ENCODE measurements around the gene PDGFD.

PDGFD gene

DNA sequence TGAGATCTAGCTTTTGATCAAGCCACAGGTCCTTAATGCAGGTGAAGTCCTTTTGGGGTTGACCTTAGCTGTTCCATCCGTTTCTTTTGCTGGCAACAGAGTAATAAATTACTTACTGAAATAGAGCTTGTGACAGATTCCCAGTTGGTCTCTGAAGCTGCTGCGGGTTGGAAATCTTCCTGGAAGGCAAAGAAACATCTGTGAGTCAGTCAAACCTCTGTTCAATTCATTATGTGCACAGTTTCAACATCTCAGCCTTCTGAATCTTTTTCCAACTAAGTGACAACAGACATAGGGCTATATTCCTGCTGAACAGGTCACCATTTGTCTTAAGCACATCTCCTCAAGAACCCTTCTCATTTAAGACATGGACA is 216.4 kb downstream of the PDGFD start:
- DNase-seq: no peak

DNA sequence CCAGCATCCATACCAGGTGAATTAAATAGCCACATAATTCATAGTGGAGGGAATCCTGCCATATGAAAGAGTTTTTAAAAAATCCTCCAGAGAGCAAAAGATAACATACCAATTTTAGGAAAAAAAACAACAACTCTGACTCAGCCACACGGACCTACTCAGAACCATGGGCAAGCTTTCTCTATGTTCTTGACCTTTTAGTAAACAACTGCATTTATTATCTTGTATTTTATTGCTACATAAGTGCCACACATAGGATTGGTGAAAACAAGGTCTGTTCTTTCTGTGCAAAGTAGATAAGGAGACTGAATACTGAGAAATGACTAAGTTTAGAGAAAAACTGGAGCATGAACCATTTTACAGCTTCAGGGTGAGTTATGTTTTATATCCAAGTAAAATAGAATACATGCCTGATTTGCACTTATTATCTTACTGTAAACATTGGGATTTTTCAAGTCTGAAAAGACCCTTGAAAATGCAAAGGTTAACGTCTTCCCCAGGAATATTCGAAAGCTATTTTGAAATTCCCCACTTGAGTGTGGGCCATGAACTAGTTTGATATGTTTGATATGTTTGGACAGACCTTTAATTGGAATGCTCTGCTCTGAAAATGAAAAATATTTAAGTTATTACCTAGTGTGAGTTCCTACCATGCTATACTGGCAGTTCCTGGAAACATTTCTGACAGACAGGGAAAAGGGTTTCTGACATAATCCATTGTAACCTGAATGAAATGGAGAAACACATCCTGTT is 217.0 kb downstream of the PDGFD start:
- no peak for DNase-seq

DNA sequence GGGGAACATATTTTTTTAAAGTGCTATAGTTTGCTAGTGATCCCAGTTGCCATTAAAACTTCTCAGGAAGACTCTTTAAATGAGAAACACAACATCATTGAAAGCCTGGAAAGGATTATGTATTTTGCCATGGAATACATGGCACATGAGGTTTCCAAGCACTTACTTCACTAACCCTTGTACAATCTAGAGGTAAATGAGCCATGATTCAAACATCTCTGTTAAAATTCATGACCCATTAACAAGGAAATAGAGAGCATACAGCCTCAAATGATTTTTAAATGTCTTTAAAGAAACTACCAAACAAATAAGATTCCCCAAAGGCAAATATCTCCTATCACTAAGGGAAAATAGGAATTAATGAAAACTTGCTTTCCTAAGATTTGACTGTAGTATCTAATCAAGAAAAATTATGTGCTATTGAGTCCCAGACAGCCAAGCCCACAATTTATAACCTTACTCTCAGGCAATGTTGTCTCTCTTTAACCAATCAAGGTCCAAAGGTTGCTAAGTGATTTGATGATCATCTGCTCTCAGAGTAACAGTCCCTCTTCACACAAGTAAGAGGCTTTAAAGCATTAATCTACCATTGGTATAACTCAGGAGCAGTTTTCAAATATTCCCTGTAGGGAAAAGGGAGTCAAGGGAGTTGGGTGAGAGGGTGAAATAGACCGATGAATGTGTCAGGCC is 219.6 kb downstream of the PDGFD start:
- no peak for DNase-seq

DNA sequence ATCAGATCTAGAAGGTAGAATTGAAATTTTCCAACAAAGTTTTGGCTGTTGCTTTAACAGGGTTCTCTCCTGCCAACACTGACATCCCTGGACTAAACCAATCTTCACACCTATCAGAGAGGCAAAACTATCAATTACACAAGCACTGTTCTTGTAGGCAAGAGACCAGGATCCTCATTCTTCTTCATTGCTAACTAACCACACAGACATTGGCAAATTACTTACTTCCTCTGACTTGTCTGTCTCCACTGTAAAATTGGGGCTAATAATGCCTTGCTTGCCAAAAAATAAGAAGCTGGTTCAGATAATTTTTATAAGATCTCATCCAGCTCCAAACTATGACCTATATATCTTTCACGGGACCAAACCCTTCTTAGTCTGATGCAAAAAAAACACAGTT is 221.3 kb downstream of the PDGFD start:
- DNase-seq: no peak

DNA sequence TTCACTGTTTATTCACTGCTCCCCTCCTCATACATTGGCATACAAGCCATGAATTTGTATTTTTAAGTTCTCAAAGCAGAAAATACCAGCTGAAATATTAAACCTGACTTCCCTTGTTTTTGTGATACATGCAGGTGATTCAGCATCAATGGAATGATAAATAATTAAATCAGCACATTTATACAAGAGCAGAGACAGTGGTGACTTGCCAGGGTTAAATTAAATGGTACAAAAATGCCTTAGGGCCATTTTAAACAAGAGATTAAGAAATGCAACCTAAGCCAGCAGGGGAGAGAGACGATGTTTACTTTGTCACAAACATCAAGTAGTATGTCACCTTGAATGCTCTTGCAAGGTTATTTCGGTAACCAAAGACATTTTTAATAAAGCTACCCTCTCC is 223.4 kb downstream of the PDGFD start:
- DNase-seq: no peak

DNA sequence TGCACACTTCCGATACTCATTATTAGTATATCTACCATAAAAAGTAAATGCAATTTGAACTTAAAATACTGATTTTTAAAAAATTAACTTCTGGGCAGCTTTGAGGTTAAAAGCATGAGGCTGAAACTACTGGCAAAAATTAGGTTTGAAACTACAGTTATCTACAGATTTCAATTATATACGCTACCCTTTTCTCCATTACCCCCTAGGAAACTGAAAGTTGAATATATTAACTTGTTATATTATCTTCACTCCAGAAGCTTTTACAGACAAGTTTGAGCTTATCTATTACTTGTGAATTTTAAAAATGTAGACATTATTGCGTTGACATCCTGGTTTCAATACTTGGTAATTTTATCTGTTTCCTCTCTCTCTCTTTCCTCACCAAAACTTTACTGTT is 224.3 kb downstream of the PDGFD start:
- no peak for DNase-seq

DNA sequence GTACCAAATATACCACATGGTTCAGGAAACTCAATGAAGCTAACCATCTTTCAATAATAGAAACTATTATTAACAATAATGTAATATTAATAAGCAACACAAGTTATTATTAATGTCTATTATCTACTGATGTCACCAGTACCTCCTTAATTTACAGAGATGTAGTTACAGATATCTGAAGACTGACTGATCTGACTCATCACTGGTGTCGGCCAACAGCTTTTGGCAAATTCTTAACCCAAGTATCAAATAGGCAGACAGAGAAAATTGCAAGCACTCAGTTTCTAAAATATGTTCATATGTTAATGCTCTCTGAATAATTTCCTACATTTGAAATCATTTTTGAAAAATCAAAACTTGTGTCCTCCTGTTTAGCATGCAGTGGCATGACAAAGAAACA is 227.9 kb downstream of the PDGFD start:
- DNase-seq: no peak

DNA sequence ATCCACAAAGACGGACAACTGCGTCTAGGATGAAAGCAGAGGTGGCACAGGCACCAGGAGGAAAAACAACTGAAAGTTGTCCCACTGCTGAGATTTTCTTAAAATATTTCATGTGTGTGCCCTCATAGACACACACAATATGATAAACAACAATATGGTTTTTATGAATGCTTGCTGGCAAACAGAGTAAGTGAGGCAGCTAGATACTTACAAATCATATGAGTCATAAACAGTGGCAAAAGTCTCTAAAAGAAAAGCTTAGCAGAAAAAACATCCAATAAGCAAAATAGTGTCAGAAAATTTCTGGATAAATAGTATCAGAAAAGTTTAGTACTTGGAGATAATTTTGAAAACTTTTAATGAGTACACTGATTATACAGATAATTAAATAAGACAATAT is 228.7 kb downstream of the PDGFD start:
- DNase-seq: no peak

DNA sequence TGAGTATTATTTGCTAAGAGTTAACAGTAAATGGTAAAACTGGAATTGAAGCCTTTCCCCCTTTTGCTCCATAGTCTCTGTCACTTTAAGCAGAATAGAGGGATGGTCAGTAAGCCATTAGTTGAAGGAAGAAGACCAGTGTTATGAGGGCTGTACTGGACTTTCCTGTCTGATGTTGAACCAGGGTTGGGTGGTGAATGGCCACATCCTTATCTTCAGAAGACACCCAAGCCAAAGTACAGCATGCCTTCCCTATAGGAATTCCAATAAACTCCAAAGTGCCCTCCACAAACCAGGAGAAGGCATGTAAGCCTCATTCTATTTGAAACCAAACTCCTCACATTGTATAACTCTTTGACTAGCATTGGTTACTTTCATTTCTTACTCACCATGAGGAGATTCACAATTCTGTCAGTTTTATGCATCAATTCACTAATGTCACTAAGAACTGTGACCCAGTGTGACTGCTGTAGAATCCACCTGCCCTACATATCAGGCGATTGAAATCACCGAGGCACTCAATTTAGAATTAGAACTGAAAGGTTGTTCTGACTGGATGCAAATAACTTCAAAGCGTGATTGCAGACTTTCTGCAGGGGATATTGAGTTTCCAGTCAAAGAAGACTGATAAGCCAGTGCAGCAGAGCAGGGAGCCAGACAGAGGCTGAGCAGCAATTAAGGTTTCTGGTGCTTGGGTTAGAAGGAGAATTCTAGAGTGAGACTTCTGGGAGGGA is 234.6 kb downstream of the PDGFD start:
- DNase-seq: no peak

DNA sequence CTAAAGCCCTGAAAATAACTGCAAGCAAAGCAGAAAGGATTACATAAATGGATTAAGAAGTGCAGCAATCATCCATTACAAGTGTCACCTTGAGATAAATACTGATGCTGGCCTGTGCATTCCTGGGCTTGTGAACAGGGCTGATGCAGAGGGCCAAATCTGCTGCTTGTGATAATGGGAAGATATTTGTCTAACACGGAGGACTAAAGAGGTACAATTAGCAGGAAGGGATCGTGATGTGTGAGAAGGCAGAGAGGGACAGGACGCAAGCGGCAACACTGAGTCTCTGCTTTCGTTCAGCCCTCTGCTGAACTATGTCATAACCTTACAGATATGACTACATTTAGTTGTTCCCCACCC is 235.2 kb downstream of the PDGFD start:
- no peak for DNase-seq

DNA sequence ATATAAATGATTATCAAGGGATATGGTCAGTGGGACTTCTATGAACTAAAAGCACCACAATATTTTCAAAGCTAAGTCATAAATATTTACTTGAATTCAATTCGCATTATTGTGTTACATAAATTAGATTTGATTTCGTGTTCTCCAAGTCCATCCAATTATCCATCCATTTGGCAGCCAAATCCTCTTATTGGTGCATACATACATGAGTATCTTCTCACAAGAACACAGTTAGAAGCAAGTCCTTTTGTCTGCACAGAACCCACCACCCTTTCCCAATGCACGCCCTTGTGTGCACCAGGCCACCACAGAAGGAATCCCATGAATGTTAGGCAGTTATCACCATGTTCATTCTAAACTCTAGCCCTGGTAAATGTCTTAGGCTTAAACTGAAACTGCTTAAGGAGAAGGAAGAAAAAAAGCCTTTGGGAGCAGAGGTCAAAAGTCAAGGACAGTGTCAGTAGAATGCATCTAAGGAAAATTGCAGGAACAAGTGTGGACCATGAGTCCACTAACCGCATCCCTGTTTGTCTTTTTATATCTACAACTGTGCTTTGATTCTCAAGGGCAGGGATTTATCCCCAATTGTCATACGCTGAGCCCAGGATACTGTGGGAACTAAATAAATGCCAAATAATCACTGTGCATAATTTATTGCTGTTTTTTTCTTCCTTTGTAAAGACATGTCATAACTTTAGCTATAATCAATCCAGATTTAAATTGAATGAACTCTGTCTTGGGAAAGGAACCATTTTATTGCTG is 235.7 kb downstream of the PDGFD start:
- no peak for DNase-seq

DNA sequence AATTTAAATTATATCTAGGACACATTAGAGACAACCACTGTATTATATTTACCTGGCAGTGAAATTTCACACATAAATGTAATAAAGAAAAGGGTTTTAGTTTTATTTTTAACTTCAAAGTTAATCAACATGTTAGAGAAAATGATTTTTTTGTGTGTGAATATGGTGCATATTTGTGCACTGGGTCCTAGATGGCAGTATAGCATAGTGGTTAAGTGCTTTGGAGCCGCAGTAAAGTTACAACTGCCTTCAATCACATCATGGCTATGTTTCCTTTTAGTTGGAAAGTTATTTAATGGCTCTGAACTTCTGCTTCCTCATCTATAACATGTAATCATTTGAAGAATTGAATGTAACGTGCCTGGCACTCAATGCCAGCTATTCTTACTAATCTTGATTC is 236.4 kb downstream of the PDGFD start:
- DNase-seq: no peak

DNA sequence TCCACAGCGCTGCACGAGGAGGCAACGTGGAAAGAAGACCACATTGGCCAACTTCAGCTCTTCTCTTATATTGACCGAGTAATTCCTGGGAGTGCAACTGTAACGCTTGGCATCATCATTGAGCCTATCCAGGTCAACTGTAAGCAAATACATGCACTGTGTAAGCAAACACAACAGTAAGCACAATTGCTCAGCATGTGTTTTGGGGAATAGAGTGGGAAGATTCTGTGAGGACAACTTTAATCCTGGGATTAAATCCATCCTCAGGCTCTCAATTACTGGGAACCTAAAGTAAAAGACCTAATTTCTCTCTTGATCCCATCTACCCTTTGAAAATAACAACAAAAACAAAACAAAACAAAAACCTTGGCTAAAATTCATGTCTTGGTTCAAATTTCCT is 237.0 kb downstream of the PDGFD start:
- no peak for DNase-seq

DNA sequence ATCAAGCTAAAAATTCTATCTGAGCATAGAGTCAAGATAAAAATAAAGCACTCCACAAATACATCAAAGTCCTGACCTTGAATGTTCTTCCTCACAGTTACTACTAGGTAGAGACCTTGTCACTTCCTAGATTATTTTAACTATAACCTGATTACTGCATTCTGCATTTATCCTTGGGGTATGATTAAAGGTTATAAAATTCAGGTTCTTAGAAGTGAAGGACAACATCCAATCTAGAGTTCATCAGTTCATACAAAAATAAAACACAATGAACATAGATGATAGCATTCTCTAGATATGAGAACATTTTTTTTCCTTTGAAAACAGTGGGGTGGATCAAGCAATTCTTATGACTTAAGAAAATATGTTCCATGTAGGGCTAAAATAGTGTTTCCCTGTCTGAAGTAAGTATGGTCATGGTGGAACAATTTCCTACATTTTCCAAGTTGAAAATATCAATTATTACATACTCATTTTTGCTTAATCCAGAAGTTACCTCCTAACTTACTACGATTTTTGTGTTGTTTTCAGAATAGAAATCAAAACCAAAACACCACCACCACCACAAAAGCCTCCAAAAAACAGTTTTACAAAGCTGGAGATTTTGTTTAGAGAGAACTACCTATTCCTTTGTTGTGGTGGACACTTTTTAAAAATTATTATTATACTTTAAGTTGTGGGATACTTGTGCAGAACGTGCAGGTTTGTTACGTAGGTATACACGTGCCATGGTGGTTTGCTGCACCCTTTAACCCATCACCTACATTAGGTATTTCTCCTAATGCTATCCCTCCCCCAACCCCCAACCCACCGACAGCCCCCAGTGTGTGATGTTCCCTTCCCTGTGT is 239.6 kb downstream of the PDGFD start:
- DNase-seq: no peak

DNA sequence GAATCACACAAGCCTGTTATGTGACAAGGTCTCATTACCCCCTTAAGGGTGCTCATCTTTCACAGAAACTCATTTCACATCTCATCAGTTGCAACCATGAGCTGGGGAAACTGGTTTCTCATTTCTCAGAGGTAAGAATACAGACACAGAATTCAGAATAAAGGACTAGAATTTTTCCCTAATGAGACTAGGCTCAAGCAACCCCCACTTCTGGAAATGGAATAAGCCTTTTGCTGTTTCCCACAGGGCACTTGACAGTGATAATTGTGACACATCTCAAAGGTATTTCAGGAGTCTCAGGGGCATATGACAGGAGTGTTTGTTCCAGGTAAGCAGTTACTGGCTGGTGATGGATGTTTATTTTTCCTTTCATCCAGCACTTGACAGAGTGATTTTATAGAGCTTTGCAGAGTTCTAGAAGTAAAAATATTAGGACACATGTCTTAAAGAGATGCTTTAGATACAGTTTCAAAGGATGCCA is 240.5 kb downstream of the PDGFD start:
- DNase-seq: no peak

DNA sequence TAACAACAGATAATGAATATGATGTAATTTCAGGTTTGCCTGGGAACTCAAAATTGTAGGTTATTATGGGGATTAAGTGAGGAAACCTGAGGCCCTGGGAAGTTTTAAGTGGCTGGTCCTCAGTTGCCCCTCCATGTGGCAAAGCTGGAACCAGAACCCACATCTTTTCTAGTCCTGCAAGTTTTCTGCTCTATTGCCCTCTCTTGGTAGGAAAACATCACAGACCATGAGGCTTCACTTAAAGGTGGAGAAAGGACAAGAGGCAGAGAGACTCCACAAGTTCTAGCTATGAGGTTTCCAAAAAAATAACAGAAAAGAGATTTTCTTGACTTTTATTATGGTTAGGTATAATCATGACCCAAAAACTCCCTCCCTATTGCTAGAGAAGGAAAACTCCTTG is 243.0 kb downstream of the PDGFD start:
- no peak for DNase-seq

DNA sequence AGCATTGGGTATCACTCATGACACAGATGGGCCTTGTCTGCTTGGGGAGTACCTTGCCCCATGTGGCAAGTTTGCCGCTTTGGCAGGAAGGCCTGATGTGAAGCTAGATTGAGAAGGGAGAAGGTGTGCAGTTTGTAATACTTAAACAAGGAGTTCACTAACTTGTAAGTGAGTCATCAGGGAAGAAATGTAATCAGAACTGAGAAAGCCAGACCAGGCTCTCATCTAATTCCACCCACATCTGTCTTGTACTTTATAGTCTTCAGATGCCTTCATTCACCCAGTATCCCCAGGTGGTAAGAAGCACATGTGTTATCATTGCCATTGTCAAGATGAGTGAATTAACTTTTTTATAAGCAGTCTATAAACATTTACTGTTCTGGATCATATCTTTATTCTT is 243.5 kb downstream of the PDGFD start:
- no peak for DNase-seq

DNA sequence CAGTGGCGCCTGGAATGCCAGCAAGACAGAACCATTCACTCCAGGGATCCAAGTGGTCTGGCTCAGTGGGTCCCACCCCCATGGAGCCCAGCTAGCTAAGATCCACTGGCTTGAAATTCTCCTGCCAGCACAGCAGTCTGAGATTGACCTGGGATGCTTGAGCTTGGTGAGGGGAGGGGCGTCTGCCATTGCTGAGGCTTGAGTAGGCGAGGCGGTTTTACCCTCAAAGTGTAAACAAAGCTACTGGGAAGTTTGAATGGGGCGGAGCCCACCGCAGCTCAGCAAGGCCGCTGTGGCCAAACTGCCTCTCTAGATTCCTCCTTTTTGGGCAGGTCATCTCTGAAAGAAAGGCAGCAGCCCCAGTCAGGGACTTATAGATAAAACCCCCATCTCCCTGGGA is 253.2 kb downstream of the PDGFD start:
- no peak for DNase-seq

DNA sequence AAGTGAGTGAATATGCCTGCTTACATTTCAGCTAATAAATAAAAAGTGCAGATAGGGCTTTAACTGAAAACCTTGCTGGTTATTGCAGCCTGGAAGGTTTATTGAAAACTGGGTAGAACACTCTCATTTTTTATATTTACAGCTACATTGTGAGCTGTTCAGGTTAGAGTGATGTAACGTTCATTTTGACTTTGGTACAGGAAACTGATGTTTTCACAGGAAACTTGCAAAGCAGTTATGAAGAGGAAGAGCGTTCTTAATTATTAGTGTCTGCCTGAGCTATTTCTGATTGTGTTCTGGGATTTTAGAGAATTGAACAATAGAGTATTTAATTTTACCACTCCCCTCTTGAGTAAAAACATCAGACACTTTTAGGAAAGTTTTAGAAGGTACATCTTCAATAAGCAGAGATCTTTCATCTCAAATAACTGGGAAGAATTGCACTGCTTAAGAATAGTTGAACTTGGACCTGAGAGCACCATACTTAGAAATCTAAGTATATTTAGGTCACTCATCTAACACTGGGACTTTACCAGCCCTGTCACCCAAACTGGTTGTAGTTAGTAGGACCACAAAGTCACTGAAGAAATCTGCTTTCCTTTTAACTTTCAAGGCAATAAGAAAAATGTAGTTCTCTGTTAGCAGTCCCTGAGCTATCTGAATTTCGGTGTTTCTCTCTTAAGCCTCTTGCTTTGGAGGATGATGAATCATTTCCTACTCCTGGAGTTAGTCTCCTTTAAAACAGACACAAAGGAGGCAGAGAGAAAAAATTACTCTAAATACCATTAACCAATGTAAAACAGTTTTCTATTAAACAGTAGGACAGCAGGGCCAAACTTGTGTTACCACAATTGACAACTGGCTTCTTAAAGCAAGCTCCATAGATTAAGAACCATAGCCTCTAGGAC is 256.1 kb downstream of the PDGFD start:
- no peak for DNase-seq

DNA sequence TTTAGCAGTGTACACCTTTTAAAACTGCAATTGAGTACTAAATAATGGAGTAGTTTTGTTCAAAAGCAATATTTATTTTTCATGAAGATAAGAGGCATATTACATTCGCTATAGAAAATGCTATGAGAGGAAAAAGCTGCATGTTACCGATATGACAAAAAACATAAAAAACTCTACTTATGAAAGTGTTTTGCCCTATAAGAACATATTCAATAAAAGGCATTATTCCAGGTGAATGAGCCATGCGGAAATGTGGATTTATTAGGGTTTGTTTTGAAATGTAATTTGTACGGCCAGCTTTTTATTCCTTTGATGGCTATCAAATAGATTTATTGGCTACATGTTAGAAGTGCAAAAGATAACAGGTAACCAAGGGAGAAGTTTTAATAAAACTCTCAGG is 256.8 kb downstream of the PDGFD start:
- no peak for DNase-seq

DNA sequence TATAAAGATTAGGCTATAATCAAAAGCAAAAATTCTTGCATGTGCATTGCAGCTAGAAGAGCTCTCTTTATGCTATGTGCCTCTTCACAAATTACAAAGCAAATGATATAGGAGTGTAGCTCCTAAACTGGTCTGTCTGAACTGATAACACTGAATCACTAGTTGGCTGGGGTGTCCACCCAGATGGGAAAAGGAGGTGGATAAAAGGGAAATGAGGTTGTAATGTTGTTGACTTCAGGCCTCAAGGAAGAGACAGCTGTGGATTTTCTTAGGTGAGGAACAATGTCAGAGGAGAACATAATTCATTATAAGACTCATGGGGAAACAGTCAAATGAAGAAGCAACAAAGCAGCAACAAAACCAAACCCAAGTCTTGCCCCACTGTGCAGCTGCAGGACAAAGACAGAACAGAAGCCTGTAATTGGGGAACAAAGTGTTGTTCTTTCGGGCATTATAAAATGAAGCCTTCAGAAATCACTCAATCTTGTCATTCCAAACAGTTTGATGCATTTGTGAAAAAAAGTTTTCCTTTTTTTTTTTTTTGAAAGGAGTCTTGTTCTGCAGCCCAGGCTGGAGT is 257.6 kb downstream of the PDGFD start:
- DNase-seq: no peak

Measured in NCI-H2171 (cell line).